GM15510 (cell line): ENCODE measurements around the gene FREM3.

ENCODE experiments used
- POLR2A ChIP-seq: IDR thresholded peaks from 3 replicates; pipeline ENCODE4 v1.6.1; 2011; ENCODE audit warnings: borderline replicate concordance; ENCODE audit not compliant: insufficient read length; ENCODE audit errors: extremely low read depth

FREM3 gene

GRCh38 chr4:143693856-143694255 lies 6.6 kb downstream of the FREM3 start:
- no peak for TF ChIP-seq POLR2A

GRCh38 chr4:143692241-143692640 lies 8.2 kb downstream of the FREM3 start:
- TF ChIP-seq POLR2A, result no peak

GRCh38 chr4:143679434-143679833 lies 21.0 kb downstream of the FREM3 start:
- no peak for TF ChIP-seq POLR2A

- no peak for TF ChIP-seq POLR2A
These were observed 31.4 kb downstream of the FREM3 start for GRCh38 chr4:143668930-143669552.

GRCh38 chr4:143667461-143667860 lies 33.0 kb downstream of the FREM3 start:
- TF ChIP-seq POLR2A, result no peak

GRCh38 chr4:143658336-143658735 lies 42.1 kb downstream of the FREM3 start:
- TF ChIP-seq POLR2A, result no peak

- TF ChIP-seq POLR2A, result no peak
These were observed 45.9 kb downstream of the FREM3 start for GRCh38 chr4:143654571-143654970.

- no peak for TF ChIP-seq POLR2A
These were observed 47.4 kb downstream of the FREM3 start for GRCh38 chr4:143653031-143653430.

GRCh38 chr4:143643399-143643798 lies 57.1 kb downstream of the FREM3 start:
- no peak for TF ChIP-seq POLR2A

- TF ChIP-seq POLR2A, result no peak
These were observed 57.9 kb downstream of the FREM3 start for GRCh38 chr4:143642611-143643010.

GRCh38 chr4:143641361-143641760 lies 59.1 kb downstream of the FREM3 start:
- TF ChIP-seq POLR2A, result no peak

- no peak for TF ChIP-seq POLR2A
These were observed 65.7 kb downstream of the FREM3 start for GRCh38 chr4:143634763-143635162.

- no peak for TF ChIP-seq POLR2A
These were observed 66.6 kb downstream of the FREM3 start for GRCh38 chr4:143633833-143634232.

GRCh38 chr4:143626134-143626911 lies 74.2 kb downstream of the FREM3 start:
- no peak for TF ChIP-seq POLR2A

GRCh38 chr4:143625632-143626031 lies 74.8 kb downstream of the FREM3 start:
- no peak for TF ChIP-seq POLR2A

- no peak for TF ChIP-seq POLR2A
These were observed 76.6 kb downstream of the FREM3 start for GRCh38 chr4:143623896-143624295.
